Loucy (cell line): ENCODE measurements around the gene CDC42BPA.

Experiments
- CTCF ChIP-seq: fragments of 200-600 bp; sonication (generic); conservative IDR thresholded peaks from 2 replicates; pipeline ENCODE4 v1.5.1; 2014; ENCODE audit warnings: mild to moderate bottlenecking, antibody characterized with exemption, low read length
- EZH2phosphoT487 ChIP-seq: fragments of 200-600 bp; IDR thresholded peaks from 2 replicates; pipeline ENCODE4 v1.6.1; 2018; ENCODE audit warnings: antibody characterized with exemption, mild to moderate bottlenecking, moderate library complexity, borderline replicate concordance

GRCh38 chr1:227351443-227351842, 33.2 kb upstream of the CDC42BPA start:
- TF ChIP-seq CTCF: no peak
- no peak for TF ChIP-seq EZH2phosphoT487
